ENCODE data around the gene MAGEF1.

MAGEF1 gene

DNA sequence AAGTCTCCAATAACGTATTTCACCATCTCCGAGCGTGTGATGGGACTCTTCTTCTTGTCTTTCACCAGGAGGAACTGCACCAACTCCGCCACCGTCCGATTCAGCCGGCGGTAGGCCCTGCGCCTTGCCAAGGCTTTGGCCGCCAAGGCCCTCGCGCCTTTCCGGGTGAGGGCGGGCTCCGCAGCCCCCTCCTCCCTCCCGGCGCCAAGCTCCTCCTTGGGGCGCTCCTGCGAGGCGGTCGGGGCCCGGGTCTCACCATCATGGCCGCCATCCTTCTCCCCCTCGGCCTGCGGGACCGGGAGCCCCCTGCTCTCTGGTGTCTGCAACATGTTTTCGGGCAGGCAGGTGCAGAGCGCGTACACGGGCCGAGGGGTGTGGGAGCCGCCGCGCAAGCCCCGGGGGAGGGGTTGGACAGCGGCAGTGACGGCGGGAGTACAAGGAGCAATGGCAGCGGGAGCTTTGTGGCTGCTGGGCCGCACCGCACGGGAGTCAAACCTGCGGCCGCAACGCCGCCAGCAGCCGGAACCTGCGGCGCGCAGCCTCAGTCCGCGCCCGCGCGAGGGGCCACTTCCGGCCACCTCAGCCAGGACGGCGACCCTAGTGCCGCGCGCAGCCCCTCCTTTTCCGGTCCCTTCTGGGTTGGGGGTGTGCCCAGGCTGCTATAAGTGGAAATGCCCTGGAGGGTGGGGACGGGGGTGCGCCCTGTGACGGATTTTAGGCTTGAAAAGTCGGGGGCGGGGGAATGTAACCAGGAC, at the start of gene MAGEF1:
Gene MAGEF1, minus strand, starts transcription at position 572 of the 755 bp plus-strand sequence. Its CDS starts 243 bp downstream, at position 329.
- DNase-seq = peak; percentile 45

DNA sequence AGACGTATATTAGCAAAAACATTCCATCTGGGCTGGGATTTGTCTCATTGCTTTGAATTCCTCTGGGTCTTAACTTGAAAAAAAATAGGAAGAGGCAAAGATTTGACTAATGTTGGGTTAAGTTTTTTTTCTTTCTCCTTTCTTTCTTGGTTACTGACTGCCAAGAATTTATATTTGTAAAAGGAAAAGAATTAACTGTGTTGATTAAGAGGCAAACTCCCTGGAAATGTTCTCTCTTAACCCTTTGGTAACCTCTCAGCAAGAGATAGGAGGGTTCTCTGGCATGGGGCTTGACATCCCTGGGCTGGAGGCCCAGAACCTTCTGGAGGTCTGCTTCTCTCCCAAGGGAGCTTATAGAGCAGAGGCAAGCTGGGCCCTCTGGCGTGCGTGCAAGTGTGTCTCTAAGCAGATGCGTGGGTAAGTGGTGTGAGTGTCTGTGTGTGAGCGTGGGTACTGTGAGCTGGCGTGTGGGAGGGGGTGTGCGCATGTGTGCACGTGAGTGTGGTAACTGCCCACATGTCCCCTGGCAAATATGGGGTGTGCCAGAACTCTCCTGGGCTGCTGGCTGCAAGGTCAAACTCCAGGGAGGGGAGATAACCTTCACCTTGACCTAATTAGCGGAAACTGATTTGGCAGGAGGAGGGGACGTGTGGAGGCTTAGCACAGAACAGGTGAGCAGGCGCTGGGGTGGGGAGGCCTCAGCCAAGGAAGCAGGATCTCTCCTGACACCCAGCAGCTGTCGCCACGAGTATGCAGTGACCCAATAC, 49.4 kb upstream of the MAGEF1 start:
- DNase-seq = no peak

DNA sequence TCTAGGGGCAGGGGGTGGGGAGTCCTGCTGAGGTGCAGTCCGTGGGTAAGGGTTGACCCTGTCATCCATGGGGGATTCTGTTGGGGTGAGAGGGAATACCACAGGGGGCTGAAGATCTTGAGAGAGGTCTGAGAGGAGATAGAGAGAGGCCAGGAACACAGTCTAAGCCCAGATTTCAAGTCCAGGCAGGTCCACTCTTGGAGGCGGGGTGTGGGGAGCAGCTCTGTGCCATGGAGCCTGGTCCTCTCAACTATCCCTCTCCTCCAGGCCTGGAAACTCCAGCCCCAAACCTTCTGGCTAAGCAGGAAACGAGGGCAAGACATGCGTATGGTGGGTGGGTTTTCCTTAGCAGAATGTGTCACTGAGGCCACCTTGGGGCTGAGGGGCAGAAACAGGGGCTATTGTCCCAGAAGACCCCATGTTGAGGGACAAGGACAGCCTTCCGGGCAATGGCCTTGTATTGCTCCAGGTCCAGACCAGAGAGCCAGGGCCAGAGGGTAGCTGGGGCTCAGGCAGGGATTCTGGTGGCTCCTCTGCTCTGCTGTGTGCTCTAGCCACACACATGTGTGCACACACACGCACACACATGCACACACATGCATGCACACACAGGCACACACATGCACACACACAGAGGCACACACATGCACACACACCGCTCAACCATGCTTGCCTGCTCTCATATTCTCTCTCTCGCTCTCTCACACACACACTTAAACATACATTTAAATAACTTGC, 48.6 kb upstream of the MAGEF1 start:
- DNase-seq = no peak

GRCh38 chr3:184759666-184760200, 47.9 kb upstream of the MAGEF1 start:
- DNase-seq = no peak

- DNase-seq = no peak
Observed at GRCh38 chr3:184758056-184758455, 46.2 kb upstream of the MAGEF1 start.

GRCh38 chr3:184757022-184757651, 45.3 kb upstream of the MAGEF1 start:
- peak; percentile 72 for DNase-seq

GRCh38 chr3:184756151-184757021, 44.5 kb upstream of the MAGEF1 start:
- DNase-seq = no peak

DNA sequence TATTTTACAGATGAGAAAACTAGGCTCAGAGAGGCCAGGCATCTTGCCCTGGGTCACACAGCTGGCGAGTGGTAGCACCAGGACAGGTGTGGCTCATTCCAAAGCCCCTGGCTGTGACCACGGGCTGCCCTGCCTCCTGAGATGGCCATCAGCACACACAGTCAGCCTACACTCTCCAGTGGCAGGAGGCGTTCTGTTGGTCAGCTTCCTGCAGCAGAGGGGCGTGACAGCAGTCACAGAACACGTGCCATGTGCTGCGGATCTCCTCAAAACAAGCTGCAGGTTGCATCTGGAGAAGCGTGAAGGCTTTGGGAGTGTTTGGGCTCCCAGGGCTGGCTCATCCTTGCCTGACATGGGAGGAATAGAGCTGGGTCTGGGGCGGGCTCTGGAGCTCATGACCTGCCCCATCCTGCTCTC, 43.5 kb upstream of the MAGEF1 start:
- DNase-seq = no peak

DNA sequence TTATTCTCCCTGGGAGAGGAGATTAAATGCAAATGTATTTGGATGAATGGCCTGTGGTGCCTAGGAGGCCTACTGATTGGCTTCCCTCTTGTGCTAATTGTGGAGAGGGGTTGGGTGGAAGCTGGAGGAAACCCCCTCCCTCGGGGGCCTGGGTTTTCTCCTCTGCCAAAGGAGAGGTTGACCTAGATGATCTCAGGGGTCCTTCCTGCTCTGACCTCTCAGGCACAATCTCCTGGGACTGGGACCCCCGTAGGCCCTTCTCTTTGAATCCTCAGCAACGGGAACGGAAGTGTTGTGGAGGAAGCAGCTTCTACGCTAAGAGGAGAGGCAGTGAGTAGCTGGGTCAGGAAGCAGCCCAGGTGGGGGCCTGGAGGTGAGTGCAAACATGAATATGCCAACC, 40.5 kb upstream of the MAGEF1 start:
- no peak for DNase-seq

DNA sequence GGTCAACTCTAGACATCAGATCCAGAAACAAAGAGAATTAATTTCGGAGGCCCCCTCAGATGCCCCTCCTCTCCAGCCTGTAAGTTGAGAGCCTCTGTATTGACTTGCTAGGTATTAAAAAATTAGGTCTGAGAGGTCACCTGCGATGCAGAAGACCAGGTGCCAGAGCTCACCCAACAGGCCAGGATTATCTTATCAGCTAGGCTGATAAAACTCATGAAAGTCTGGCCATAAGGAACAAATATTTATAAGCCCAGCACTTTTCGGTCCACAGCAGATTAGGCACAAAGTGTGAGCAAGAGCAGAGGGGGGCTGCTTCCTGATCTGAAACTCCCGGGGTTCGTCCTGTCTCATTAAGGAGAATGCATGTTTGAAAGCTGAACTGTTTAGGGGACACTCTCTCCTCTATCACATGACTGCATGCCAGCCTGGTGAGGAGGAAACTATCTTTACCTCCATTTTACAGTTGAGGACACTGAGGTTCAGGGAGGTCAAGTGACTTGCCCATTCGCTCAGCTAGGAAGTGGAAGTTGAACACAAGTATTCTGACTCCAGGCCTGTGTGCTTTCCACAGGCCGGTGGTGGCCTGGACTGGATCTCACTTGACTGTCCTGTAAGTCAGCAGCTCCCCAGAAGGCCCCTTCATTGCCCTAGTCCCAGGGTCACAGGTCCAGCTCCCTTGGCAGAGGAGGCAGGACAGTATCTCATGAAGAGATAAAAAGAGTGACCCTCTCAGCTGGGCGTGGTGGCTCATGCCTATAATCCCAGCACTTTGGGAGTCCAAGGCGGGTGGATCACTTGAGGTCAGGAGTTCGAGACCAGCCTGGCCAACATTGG, 39.6 kb upstream of the MAGEF1 start:
- no peak for DNase-seq

- DNase-seq = no peak
Observed at GRCh38 chr3:184750349-184751083, 38.7 kb upstream of the MAGEF1 start.

GRCh38 chr3:184749168-184749744, 37.4 kb upstream of the MAGEF1 start:
- no peak for DNase-seq

- DNase-seq = peak; percentile 91
Observed at GRCh38 chr3:184748219-184749135, 36.6 kb upstream of the MAGEF1 start.

DNA sequence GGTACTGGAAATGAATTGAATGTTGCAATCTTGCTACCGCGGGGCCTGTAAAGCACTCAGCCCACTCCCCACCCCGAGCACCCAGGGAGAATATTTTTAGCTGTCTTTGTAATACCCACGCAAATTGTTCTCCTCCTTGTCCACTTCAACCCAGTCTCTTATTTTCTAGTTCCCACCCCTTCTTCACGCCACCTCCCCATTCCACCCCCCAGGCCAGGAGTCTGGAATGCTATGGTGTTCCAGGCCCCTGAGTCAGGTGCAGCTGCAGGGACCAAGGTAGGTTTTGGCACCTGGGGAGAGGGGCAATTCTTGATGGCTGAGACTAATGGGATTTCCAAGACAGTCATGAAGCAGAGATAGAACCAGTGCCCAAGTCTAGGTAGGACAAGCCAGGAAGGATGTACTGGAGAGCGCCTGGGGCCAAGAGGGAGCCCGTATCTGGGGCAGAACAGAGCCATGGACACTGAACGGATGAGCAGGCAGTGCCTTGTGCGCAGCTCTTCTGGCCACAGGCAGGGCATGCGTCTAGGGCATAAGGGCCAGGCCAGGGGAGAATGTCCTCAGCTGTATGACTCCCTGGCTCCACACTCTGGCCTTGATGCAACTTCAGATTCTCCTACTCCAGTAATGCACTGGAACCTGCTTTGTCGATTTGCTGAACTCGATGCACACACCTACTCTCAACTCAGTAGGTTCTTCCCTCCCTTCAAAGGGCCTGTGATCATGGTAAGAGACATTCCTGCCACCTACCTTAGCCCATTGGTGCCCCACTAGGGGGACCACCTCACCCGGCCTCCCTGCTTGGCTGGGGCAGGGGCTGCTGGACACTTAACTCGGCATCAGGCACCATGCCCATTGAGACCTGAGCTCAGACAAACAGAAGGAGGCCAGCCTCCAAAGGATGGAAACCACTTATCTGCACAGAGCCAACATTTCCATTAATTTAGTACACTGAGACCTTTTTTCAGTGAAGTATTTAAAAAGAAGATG, 34.6 kb upstream of the MAGEF1 start:
- no peak for DNase-seq

DNA sequence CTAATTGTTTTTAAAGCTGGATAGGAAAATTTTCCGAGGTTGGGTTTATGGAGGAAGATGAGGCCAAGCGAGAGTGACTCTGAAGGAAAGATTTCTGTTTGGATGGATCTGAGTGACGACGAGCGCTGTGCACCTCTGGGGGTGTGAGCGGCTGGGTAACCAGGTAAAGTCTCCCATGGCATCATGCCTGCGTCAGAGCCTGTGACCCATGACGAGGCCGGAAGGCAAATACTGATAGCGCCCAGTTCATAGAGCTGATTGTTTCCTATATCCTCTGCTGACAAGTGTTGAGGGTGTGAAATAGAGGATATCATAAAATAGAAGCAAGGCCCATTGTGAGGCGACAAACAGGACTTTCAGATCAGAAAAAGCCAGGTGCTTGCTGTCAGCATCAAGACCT, 33.7 kb upstream of the MAGEF1 start:
- DNase-seq = no peak

DNA sequence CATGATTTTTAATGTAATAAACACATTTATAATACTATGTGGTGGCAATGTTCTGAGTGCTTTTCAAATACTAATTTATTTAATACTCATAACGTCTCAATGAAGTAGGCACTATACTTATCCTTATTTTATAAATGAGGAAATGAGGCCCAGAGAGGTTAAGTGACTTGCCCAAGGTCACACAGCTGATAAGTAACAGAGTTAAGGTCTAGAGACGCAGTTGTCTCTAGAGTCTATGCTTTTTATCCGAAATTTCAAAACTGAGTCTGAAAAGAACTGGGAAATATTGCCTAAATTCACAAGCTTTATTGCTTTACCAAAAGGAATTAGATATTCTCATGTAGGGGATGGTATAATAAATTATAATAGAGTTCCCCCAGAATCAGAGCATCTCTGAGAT, 31.4 kb upstream of the MAGEF1 start:
- DNase-seq = no peak

DNA sequence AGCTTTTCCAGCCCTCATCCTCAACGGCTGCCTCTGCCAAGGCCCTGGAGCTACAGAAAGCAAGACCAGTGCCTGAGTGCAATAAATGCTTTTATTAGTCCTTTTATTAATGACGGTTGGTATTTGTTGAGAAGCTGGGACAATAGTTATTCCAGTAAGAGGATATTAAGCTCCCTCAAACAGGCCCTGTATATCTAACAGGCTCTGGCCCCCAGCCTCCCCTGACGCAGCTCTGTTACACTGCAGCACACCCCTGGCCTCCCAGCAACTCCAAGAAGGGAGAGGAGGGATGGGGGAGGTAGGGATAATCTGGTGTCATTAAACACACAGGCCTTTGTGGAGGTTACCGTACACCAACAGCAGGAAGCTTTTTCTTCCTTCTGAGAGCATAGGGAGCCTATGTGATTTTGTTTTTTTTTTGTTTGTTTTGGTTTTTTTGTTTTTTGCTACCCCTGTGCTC, 30.8 kb upstream of the MAGEF1 start:
- no peak for DNase-seq

Measured in suppressor macrophage treated with lipopolysaccharide for 4 hours (primary cell).